Fibroblast of the aortic adventitia (primary cell): Measurements from ENCODE around the gene DPY19L3. TPM values are rescaled to one million over a fixed set of nuclear protein-coding genes. Genes with fewer than 3 reads are reported as not detected.
"Not testable (repeated sequence)": the region's sequence is repeated elsewhere in the genome, so short reads cannot be mapped to it uniquely, and the experiment has no call there.

Source experiments
- DNase-seq: peaks from one replicate; pipeline ENCODE4 v3.0.0-alpha.2; 2010; ENCODE audit warnings: low read depth
- H3K4me3 ChIP-seq: 2 replicates; pipeline ENCODE4 v1.5.1; 2011; ENCODE audit warnings: low read depth, mild to moderate bottlenecking, control low read depth, low read length, moderate library complexity
- total RNA-seq: library from RNA; depleted of rRNA; stranded (reverse); fragments of >200 nt; gene quantifications from 2 replicates; pipeline ENCODE4 v1.2.3, GENCODE V29; 2012; ENCODE audit warnings: low replicate concordance
- TF ChIP-seq, protein P1 (sequence below): IDR thresholded peaks from 2 replicates; pipeline ENCODE4 v1.5.1; 2011; ENCODE audit warnings: mild to moderate bottlenecking, low read length, control low read depth, inconsistent platforms; ENCODE audit not compliant: insufficient read depth

The DPY19L3 gene
- total RNA-seq, 1 donor = 36.2 TPM

DNA sequence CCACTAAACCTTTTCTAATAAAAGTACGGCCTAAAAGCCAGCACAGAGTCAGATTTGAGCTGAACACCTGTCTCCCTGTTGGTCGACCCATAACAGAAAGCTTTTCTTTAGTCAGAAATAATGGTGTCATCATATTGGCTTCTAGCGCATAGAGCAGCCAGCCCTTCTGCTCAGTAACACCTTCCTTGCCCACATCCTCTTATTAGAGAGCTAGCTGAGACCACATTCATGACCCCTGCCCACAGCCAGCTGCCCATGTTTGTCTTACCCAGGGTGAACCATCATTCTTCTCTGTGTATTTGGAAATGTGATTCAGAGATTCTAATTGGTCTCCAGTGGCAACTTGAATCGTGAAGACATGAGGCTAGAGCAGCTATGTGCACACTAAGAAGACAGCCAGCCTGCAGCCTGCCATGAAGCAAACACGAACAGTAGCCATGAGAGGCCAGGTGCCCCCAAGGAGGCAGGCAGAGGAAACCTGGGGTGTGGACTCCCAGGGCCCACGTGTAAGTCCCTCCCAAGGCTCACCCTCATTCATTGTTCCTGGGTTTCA, 93.2 kb downstream of the DPY19L3 start:
- DNase-seq = no peak
- TF ChIP-seq, protein P1, sequence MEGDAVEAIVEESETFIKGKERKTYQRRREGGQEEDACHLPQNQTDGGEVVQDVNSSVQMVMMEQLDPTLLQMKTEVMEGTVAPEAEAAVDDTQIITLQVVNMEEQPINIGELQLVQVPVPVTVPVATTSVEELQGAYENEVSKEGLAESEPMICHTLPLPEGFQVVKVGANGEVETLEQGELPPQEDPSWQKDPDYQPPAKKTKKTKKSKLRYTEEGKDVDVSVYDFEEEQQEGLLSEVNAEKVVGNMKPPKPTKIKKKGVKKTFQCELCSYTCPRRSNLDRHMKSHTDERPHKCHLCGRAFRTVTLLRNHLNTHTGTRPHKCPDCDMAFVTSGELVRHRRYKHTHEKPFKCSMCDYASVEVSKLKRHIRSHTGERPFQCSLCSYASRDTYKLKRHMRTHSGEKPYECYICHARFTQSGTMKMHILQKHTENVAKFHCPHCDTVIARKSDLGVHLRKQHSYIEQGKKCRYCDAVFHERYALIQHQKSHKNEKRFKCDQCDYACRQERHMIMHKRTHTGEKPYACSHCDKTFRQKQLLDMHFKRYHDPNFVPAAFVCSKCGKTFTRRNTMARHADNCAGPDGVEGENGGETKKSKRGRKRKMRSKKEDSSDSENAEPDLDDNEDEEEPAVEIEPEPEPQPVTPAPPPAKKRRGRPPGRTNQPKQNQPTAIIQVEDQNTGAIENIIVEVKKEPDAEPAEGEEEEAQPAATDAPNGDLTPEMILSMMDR = no peak

DNA sequence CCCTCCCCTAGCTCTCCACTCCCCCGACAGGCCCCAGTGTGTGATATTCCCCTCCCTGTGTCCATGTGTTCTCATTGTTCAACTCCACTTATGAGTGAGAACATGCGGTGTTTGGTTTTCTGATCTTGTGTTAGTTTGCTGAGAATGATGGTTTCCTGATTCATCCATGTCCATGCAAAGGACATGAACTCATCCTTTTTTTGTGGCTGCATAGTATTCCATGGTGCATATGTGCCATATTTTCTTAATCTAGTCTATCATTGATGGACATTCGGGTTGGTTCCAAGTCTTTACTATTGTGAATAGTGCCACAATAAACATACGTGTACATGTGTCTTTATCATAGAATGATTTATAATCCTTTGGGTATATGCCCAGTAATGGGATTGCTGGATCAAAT, 106.9 kb downstream of the DPY19L3 start:
- not testable (repeated sequence) for DNase-seq, H3K4me3 ChIP-seq

More for the DNA sequence above, 93.2 kb downstream of the DPY19L3 start:
- no peak overlapping the region for H3K4me3 ChIP-seq

DNA sequence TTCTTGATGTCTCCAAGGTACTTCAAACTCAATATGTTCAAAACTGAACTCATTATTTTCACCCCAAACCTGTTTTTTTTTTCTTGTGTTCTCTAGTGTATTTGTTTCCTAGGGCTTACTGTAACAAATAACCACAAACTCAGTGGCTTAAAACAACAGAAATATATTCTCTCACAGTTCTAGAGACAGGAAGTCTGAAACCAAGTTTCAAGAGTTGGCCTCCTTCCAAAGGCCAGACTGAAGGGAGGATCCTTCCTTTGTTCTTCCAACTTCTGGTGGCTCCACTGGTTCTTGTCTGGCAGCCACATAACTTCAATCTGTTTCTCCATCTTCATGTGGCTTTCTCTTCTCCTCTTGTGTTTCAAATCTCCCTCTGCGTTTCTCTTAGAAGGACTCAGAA, 113.5 kb downstream of the DPY19L3 start:
- TF ChIP-seq, protein P1 = no peak
- no peak overlapping the region for H3K4me3 ChIP-seq
- DNase-seq = no peak

DNA sequence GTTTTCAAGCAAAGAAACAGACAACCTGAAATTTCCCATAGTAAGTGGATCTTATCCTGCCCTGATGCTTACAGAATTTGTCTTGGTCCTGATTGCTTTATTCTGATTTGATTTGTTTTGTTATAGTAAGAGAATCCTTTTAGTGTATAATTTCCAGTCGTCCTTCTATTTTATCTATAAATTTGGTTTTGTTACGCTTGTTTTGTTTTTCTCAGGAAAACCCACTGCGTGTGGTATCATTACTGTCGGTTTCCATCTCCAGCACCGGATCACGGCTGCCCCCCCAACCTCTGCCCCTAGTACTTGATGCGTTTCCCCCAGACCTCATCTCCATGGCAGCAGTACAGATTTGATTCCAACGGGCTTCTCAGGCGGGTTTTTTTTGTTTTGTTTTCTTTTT, 117.4 kb downstream of the DPY19L3 start:
- H3K4me3 ChIP-seq = no peak overlapping the region
- no peak for DNase-seq
- TF ChIP-seq, protein P1 = no peak

DNA sequence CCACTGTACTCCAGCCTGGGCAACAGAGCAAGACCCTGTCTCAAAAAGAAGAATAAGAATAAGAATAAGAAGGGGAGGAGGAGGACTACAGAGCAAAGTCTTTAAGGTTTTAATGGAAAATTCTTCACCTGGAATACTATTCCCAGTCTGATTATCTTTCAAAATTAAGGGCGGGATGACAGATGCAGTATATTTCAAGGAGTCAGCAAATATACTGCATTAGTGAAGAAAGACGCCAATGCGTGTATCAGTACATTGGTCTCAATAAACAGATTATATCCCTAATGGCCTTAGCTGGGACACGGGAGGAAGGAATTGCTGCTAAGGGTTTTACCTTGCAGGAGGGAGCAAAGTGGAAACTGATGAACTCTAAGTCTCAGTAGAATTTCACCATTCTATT, 121.3 kb downstream of the DPY19L3 start:
- H3K4me3 ChIP-seq = no peak overlapping the region
- TF ChIP-seq, protein P1 = no peak
- DNase-seq = no peak

DNA sequence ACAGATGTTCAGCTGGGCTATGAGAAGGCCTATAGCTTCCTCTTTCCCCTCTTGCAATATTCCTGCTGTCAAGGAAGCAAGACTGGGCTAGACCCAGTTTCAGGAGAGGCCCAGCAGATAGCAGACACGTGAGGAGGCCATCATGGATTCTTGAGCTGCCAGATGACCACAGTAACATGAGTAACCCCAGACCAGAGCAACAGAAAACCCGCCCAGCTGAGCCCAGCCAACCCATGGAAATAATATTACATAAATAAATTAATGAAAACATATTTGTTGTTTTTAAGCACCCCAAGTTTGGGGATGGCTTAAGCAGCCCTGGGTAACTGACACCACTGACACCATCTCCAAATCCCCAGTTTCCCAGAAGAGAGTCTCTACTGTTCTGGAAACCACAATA, 125.2 kb downstream of the DPY19L3 start:
- TF ChIP-seq, protein P1 = no peak
- no peak overlapping the region for H3K4me3 ChIP-seq
- no peak for DNase-seq

DNA sequence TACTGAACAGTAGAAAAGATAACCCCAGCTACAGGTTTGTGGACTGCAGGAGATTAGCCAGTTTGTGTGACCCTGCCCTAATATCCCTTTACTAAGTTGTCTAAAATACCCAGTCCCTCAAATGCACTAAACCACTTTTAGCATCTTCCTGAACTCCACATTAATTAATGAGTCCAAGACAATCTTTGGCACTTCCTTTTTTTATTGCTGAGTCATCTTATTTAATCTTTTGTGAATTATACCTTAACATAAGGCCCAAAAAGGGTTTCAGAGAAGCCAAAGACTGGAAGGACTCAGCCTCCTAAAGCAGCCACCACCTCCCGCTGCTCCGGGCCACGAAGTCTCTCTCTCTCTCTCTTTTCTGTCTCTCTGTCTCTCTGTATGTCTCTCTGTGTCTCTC, 126.7 kb downstream of the DPY19L3 start:
- no peak for DNase-seq
- TF ChIP-seq, protein P1 = no peak
- no peak overlapping the region for H3K4me3 ChIP-seq

Other genes starting within 250 kb of the DPY19L3 start
- 15.9 and 17.1 TPM in 2 replicates for gene ZNF507, start 60.2 kb upstream of the DPY19L3 start, total RNA-seq
- 71.2 and 161 TPM in 2 replicates for gene PDCD5, start 175.4 kb downstream of the DPY19L3 start, total RNA-seq